Prostate gland (tissue), 2 donors: ENCODE measurements around the gene FGD5.

ENCODE experiments used
- CTCF ChIP-seq, 4 experiments: fragments of 200-600 bp in 2 of 4; fragments of 450-650 bp in 2 of 4; sonication (generic) in 2 of 4; IDR thresholded peaks; 1 replicate in 3 of 4; 2 replicates in 1 of 4; pipeline ENCODE4 v1.5.1; 2016 to 2019; ENCODE audit warnings: antibody characterized with exemption in 4 of 4, mild to moderate bottlenecking in 2 of 4, moderate library complexity in 2 of 4
- POLR2A ChIP-seq: fragments of 450-650 bp; IDR thresholded peaks from one replicate; pipeline ENCODE4 v1.6.1; 2016; ENCODE audit warnings: antibody characterized with exemption, mild to moderate bottlenecking
- POLR2AphosphoS5 ChIP-seq: sonication (generic); formaldehyde crosslinking; IDR thresholded peaks from one replicate; pipeline ENCODE4 v1.6.1; 2017; ENCODE audit warnings: antibody characterized with exemption

GRCh38 chr3:14819671-14820070, 909 bp downstream of the FGD5 start:
- TF ChIP-seq POLR2AphosphoS5 (no peak), POLR2A (no peak), CTCF (IDR thresholded peaks at IDR 0.05) (no peak)
